Suprapubic skin (tissue), 4 donors: ENCODE data around the gene MPP3.

ENCODE experiments used
- EP300 ChIP-seq: sonication (generic); formaldehyde crosslinking; IDR thresholded peaks from one replicate; pipeline ENCODE4 v1.6.1; 2017; ENCODE audit warnings: antibody characterized with exemption
- POLR2A ChIP-seq, 2 donors: fragments of 450-650 bp; IDR thresholded peaks; one replicate each; pipeline ENCODE4 v1.6.1; 2017; ENCODE audit warnings: antibody characterized with exemption in 2 of 2, mild to moderate bottlenecking in 2 of 2, moderate library complexity in 2 of 2
- POLR2AphosphoS5 ChIP-seq, 3 donors: sonication (generic); formaldehyde crosslinking; IDR thresholded peaks; one replicate each; pipeline ENCODE4 v1.6.1; 2017; ENCODE audit warnings: antibody characterized with exemption in 3 of 3
- TF ChIP-seq, protein P1 (sequence below), 2 donors: fragments of 200-600 bp in 1 of 2; fragments of 450-650 bp in 1 of 2; sonication (generic) in 1 of 2; IDR thresholded peaks; one replicate each; pipeline ENCODE4 v1.5.1; 2016 to 2019; ENCODE audit warnings: antibody characterized with exemption in 2 of 2, mild to moderate bottlenecking in 1 of 2, moderate library complexity in 1 of 2

DNA sequence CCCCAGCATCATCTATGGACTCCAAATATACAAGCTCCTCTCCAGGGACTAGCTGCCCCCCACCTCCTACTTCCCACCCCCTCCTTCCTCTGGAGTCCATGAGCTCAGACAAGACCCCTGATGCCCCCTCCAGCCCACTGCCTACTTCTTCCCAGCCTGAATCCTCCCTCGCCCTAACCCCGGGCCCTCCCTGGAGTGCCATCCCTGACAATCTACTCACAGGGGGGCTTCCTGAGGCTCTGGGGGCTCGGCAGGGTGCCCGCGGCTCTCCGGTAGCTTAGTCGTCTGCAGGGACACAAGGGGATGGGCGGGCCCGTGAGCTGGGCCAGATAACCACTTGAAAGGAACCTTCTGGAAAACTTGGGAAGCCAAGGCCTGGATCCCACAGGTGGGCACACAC lies 15.1 kb downstream of the MPP3 start:
- TF ChIP-seq POLR2A (IDR thresholded peaks at IDR 0.05) (no peak), POLR2AphosphoS5 (IDR thresholded peaks at IDR 0.05) (no peak), EP300 (no peak)
- TF ChIP-seq, protein P1, sequence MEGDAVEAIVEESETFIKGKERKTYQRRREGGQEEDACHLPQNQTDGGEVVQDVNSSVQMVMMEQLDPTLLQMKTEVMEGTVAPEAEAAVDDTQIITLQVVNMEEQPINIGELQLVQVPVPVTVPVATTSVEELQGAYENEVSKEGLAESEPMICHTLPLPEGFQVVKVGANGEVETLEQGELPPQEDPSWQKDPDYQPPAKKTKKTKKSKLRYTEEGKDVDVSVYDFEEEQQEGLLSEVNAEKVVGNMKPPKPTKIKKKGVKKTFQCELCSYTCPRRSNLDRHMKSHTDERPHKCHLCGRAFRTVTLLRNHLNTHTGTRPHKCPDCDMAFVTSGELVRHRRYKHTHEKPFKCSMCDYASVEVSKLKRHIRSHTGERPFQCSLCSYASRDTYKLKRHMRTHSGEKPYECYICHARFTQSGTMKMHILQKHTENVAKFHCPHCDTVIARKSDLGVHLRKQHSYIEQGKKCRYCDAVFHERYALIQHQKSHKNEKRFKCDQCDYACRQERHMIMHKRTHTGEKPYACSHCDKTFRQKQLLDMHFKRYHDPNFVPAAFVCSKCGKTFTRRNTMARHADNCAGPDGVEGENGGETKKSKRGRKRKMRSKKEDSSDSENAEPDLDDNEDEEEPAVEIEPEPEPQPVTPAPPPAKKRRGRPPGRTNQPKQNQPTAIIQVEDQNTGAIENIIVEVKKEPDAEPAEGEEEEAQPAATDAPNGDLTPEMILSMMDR (IDR thresholded peaks at IDR 0.05), result no peak
